SU-DHL-6 (cell line): ENCODE data around the gene ALK.

ENCODE experiments used
- EZH2phosphoT487 ChIP-seq: fragments of 200-600 bp; sonication (generic), shearing (Covaris generic); conservative IDR thresholded peaks from 2 replicates; pipeline ENCODE4 v1.6.1; 2018; ENCODE audit warnings: mild to moderate bottlenecking, antibody characterized with exemption, low read length, moderate library complexity, mixed read lengths
- TF ChIP-seq, protein P1 (sequence below): fragments of 200-600 bp; sonication (generic); IDR thresholded peaks from one replicate; pipeline ENCODE4 v1.5.1; 2017; ENCODE audit warnings: antibody characterized with exemption, mild to moderate bottlenecking, low read length, moderate library complexity; ENCODE audit not compliant: insufficient read depth, poor library complexity, severe bottlenecking

DNA sequence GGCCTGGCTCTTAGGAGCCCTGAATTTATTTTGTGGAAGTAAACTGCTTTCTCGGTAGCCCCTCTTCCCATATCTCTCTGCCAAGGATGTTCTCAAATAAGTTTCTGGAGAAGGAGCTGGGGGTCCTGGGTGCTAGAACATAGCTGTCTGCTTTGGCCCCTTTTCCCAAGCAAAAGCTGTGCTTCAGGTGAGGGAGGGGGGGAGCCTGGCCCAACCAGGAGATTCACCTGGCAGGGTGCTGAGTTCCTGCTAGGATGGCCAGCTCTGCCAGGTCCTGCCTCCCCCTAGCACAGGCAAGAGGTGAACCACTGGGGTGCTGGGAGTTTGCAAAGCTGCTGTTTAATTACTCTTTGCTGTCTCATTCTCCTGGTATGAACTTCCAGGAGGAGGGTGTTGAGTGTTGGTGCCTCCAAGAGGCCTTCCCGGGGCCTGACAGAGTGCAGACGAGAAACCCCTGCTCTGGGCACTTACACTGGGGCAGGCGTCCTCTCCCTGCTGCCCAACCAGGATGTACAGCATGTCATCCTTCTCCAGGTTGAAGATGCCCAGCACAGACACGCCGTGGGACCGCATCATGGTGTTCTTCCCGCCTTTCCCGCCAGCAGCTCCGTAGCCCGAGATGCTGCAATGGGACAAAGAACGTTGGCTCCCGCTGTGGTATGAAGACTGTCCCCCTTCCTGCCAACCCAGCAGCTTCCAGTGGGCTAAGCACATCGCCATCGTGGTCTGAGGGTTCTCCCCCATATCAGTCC, 682.0 kb downstream of the ALK start:
- TF ChIP-seq, protein P1, sequence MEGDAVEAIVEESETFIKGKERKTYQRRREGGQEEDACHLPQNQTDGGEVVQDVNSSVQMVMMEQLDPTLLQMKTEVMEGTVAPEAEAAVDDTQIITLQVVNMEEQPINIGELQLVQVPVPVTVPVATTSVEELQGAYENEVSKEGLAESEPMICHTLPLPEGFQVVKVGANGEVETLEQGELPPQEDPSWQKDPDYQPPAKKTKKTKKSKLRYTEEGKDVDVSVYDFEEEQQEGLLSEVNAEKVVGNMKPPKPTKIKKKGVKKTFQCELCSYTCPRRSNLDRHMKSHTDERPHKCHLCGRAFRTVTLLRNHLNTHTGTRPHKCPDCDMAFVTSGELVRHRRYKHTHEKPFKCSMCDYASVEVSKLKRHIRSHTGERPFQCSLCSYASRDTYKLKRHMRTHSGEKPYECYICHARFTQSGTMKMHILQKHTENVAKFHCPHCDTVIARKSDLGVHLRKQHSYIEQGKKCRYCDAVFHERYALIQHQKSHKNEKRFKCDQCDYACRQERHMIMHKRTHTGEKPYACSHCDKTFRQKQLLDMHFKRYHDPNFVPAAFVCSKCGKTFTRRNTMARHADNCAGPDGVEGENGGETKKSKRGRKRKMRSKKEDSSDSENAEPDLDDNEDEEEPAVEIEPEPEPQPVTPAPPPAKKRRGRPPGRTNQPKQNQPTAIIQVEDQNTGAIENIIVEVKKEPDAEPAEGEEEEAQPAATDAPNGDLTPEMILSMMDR = no peak
- no peak for TF ChIP-seq EZH2phosphoT487
